HG03354 (cell line): Measurements from ENCODE around the gene MCM5.
"Not testable (repeated sequence)": the region's sequence is repeated elsewhere in the genome, so short reads cannot be mapped to it uniquely, and the experiment has no call there.

Source experiments
- ATAC-seq: cut with Tn5 transposase; IDR thresholded peaks from one replicate; pipeline ENCODE4 v1.9.1; 2021; ENCODE audit warnings: mild to moderate bottlenecking; ENCODE audit not compliant: unreplicated experiment, poor library complexity, severe bottlenecking

Gene MCM5

DNA sequence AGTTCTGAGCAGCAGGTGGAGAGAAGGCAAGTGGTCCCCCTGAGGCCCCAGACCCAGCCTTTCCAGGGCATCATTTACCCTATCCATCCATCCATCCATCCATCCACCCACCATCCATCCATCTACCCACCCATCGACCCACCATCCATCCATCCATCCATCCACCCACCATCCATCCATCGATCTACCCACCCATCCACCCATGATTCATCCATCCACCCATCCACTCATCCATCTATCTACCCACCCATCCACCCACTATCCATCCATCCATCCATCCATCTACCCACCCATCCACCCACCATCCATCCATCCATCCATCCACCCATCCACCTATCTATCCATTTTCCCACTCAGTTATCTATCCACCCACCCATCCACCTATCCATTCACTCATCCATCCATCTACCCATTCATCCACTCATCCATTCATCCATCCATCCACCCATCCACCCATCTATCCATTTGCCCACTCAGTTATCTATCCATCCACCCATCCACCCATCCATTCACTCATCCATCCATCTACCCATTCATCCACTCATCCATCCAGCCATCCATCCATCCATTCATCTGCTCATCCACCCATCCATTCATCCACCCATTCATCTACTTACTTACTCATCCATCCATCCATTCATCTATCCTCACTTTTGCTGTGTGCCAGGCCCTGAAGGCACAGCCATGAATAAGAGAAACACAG lies 63.4 kb downstream of the MCM5 start:
- no peak for ATAC-seq

DNA sequence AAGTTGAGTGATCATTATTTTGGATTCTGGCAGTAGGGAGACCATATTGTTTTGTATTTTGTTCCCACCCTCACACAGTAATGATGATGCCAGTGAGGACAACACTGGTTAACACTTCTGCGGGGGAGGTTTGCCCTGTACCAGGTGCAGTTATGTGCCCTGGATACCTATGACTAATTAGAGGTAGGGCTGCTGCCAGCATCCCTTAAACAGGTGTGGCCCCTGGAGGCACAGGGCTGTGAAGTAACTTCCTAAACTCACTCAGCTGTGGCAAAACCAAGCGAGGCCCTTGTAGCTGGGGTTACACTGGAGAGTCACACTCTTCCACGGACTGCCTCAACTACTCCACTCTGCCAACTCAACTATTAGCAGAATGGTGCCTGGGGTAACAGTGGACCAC lies 64.5 kb downstream of the MCM5 start:
- ATAC-seq, result no peak

DNA sequence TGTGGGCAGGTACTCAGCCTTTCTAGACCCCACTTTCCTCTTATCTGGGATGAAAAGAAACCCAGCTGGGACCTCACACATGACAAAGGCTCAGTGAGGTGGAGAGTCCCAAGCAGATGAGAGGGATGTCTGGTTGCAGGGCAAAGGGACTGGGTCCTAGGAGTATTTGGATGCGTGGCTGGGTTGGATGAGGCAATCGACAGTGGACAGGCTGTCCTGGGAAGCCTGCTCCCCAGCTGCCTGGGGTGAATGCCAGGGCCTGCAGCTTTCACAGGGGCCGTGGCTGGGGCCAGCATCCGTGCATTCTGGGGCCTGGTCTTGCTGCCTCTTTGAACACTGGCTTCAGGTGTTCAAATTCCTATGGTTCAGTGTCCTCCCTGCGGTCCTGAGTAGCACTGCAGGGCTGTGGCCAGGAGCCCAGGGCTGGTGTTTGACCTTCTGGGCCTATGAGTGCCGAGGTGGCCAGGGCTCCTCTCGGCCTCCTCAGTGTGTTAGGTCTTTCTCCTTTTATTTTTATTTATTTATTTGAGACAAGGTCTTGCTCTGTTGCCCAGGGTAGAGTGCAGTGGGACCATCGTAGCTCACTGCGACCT lies 65.3 kb downstream of the MCM5 start:
- ATAC-seq, result no peak

DNA sequence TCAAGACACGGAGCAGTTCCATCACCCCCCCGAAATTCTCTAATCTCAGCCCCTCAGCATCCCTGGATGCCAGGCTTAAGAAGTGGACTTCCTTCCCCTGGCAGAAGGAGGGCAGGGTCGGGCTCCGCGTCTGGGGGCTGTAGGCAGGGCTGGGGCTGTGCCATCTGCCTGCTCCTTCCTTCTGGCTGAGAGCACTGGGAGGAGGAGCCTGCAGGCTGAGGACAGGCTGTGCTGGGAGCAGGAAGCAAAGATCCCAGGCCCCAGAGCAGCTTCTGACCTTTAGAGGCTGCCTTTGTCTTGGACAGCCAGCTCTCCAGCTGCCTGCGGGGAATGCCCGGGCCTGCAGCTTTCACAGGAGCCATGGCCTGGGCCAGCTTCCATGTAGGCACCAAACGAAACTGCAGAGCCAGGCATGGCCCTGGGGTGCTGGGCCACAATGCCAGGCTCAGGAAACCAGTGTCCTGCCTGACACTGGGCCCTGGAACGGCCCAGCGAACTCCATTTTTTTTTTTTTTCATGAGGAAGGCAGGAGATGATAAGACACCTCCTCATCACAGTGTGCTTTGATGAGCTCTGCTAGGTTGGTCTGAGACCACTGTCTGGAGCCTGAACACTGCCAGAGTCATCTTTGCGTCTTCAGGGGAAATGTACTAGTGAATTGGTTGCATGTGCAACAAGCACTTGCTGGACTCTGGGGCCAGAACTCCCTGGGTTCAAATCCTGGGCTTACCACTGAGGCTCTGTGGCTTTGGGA lies 67.9 kb downstream of the MCM5 start:
- no peak for ATAC-seq

DNA sequence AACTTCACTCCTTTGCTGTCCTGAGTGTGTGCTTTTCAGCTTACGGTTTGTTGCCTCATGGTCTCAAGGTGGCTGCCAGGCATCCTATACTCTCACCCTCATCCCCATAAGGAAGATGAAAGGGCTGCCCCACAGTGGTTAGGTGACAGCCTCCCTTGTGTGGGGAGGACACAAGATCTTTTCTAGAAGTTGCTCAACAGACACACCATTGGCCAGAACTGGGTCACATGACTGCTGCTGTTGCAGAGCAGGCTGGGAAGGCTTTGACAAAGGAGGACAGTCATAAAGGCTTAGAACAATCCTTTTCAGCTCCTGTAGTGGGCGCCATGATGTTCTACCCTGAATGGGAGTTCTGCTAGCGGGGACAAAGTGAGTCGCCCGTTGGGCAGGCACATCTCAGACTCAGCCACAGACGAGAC lies 71.0 kb downstream of the MCM5 start:
- ATAC-seq, result no peak

DNA sequence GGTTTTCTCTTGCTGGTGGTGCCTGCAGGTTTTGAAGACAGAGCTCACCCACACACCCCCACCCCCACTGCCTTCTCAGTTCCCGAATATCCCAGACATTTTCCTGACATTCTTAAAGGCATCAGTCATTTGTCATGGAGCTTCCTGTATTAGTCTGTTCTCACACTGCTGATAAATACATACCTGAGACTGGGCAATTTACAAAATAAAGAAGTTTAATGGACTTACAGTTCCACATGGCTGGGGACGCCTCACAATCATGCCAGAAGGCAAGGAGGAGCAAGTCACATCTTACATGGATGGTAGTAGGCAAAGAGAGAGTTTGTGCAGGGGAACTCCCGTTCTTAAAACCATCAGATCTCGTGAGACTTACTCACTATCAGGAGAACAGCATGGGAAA lies 71.6 kb downstream of the MCM5 start:
- ATAC-seq, result not testable (repeated sequence)

DNA sequence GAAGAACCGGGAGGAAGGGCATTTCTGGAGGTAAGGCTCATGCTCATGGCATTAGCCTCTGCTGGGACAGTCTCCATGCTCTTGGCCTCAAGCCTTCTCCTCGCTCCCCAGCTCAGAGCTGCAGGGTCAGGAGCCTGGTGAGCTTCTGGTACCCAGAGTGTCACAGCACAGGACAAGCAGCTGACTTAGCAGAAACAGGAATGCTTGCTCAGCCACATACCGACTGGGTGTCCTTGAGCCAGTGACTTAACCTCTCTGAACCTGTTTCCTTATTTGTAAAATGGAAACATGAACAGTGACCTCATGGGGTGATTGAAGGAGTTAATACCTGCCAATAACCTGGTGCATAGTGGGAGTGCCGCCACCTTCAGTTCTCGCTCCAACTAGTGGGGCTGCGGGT lies 72.5 kb downstream of the MCM5 start:
- ATAC-seq, result no peak

DNA sequence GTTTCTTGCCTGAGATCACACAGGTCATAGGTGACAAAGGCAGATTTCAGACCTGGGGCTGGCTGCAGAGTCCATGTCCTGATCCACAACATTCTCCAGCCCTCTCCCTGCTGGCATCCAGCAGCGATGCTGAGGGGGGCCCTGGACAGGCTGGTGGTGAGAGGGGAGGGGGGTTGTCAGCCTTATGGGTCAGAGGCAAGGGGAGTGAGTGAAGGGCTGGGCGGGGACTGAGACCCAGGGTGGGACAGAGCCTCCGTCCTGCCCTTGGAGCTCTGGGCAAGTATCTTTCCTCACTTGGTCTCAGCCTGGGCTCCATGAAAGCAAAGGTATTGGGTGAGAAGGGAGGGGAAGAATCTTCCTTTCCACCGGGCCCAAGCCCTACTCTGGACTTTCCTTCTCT lies 74.0 kb downstream of the MCM5 start:
- no peak for ATAC-seq
